Endothelial cell of umbilical vein (primary cell): ENCODE results near the gene MAST4. TPM values are rescaled to one million over a fixed set of nuclear protein-coding genes. Genes with fewer than 3 reads are reported as not detected.

Experiments used
- BruUV-seq: library from RNA; stranded (reverse); fragments of 400-500 nt; replicated peaks from 2 replicates; lab custom pipeline; 2021; lab: Mats Ljungman, UMichigan
- CTCF ChIA-PET: fragments of 300-600, 350-600 bp; sonication (Branson Sonifier 250); formaldehyde crosslinking; loops from one replicate; lab custom pipeline; 2021; ENCODE audit warnings: antibody characterized with exemption, inconsistent platforms; lab: Charles Lee
- POLR2A ChIA-PET: fragments of 300-600, 350-600 bp; sonication (Branson Sonifier 250); formaldehyde crosslinking; loops from one replicate; lab custom pipeline; 2021; ENCODE audit warnings: antibody characterized with exemption, inconsistent platforms; lab: Charles Lee
- DNase-seq: peaks from one replicate; pipeline ENCODE4 v3.0.0-alpha.2; 2011; ENCODE audit warnings: low read depth, low spot score
- FAIRE-seq: peaks from 2 replicates; lab custom pipeline; 2011; peaks lifted over from hg19 to GRCh38; lab: Jason Lieb, UNC
- H2AFZ ChIP-seq: 2 replicates; pipeline ENCODE4 v1.6.0; 2012; ENCODE audit warnings: low read depth, low read length, control low read depth, inconsistent platforms
- H3K27ac ChIP-seq: 2 replicates; pipeline ENCODE4 v1.5.1; 2011; ENCODE audit warnings: low read depth, mild to moderate bottlenecking, control low read depth, low read length, moderate library complexity; ENCODE audit not compliant: insufficient read depth
- H3K27me3 ChIP-seq, 2 experiments: 2 replicates each; pipeline versions ENCODE4 v1.6.0 to v1.6.1; 2011; ENCODE audit warnings: low read length in 2 of 2, mixed read lengths in 1 of 2; ENCODE audit not compliant: control insufficient read depth in 2 of 2, insufficient read depth in 2 of 2
- H3K36me3 ChIP-seq, 2 experiments: 2 replicates in 1 of 2; 3 replicates in 1 of 2; pipeline ENCODE4 v1.5.1; 2011; ENCODE audit warnings: low read length in 2 of 2, mild to moderate bottlenecking in 1 of 2, moderate library complexity in 1 of 2; ENCODE audit not compliant: control insufficient read depth in 2 of 2, insufficient read depth in 2 of 2; ENCODE audit errors: extremely low read depth in 1 of 2
- H3K4me1 ChIP-seq: 3 replicates; pipeline ENCODE4 v1.5.1; 2011; ENCODE audit warnings: mild to moderate bottlenecking, low read length; ENCODE audit not compliant: control insufficient read depth, insufficient read depth; ENCODE audit errors: extremely low read depth
- H3K4me2 ChIP-seq: 2 replicates; pipeline ENCODE4 v1.6.1; 2011; ENCODE audit warnings: low read length, control low read depth, mixed read lengths; ENCODE audit not compliant: insufficient read depth
- H3K4me3 ChIP-seq, 3 experiments: fragments of 200-600 bp in 1 of 3; sonication (generic), shearing (Covaris generic) in 1 of 3; replicated peaks in 1 of 3; 2 replicates each; pipeline ENCODE4 v1.5.1; 2011 to 2016; ENCODE audit warnings: control low read depth in 3 of 3, low read length in 3 of 3, mild to moderate bottlenecking in 2 of 3, inconsistent platforms in 1 of 3, low read depth in 1 of 3, moderate library complexity in 1 of 3; ENCODE audit not compliant: insufficient read depth in 1 of 3
- H3K79me2 ChIP-seq: 2 replicates; pipeline ENCODE4 v1.6.0; 2012; ENCODE audit warnings: low read length, inconsistent platforms; ENCODE audit not compliant: control insufficient read depth, insufficient read depth
- H3K9ac ChIP-seq: replicated peaks from 2 replicates; pipeline ENCODE3; 2011; ENCODE audit warnings: low read length, control low read depth; ENCODE audit not compliant: insufficient read depth; ENCODE audit errors: extremely low read depth
- H3K9me1 ChIP-seq: replicated peaks from 3 replicates; pipeline ENCODE4 v1.6.0; 2011; ENCODE audit warnings: mild to moderate bottlenecking, low read length; ENCODE audit not compliant: control insufficient read depth, insufficient read depth; ENCODE audit errors: extremely low read depth
- H3K9me3 ChIP-seq: replicated peaks from 2 replicates; pipeline ENCODE4 v1.5.1; 2012; ENCODE audit warnings: low read length, inconsistent platforms; ENCODE audit not compliant: control insufficient read depth, insufficient read depth
- H4K20me1 ChIP-seq: replicated peaks from 2 replicates; pipeline ENCODE3; 2011; ENCODE audit warnings: mild to moderate bottlenecking, low read length; ENCODE audit not compliant: control insufficient read depth, insufficient read depth; ENCODE audit errors: extremely low read depth
- EZH2 ChIP-seq: IDR thresholded peaks from 2 replicates; pipeline ENCODE4 v1.6.1; 2012; ENCODE audit warnings: borderline replicate concordance, low read depth, mild to moderate bottlenecking, moderate library complexity, low read length, inconsistent platforms; ENCODE audit not compliant: severe bottlenecking
- FOS ChIP-seq: IDR thresholded peaks from 2 replicates; pipeline ENCODE4 v1.6.1; 2011; ENCODE audit warnings: mild to moderate bottlenecking, low read length, moderate library complexity, borderline replicate concordance; ENCODE audit not compliant: insufficient read depth
- GATA2 ChIP-seq: IDR thresholded peaks from 2 replicates; pipeline ENCODE4 v1.7.0; 2011; ENCODE audit warnings: low read depth, mild to moderate bottlenecking, moderate library complexity, mixed read lengths, low read length; ENCODE audit not compliant: insufficient read length, insufficient read depth
- JUN ChIP-seq: IDR thresholded peaks from 2 replicates; pipeline ENCODE4 v1.6.1; 2011; ENCODE audit warnings: borderline replicate concordance, low read depth; ENCODE audit not compliant: insufficient read length, insufficient read depth
- MAX ChIP-seq: IDR thresholded peaks from 2 replicates; pipeline ENCODE4 v1.6.1; 2011; ENCODE audit not compliant: insufficient read depth, insufficient read length
- MYC ChIP-seq: IDR thresholded peaks from one replicate; pipeline ENCODE4 v1.6.1; 2011; ENCODE audit warnings: mild to moderate bottlenecking, low read depth, low read length
- POLR2A ChIP-seq: IDR thresholded peaks from 2 replicates; pipeline ENCODE4 v1.6.1; 2012; ENCODE audit warnings: low read depth, mild to moderate bottlenecking, control low read depth, low read length
- POLR2AphosphoS5 ChIP-seq: IDR thresholded peaks from 2 replicates; pipeline ENCODE4 v1.6.1; 2012; ENCODE audit warnings: low read depth, mild to moderate bottlenecking, control low read depth, low read length, moderate library complexity; ENCODE audit not compliant: insufficient read depth
- dilution Hi-C: fragments of 300-500 bp; cut with MboI; formaldehyde crosslinking; loops from one replicate; pipeline ENCODE4 v1.15.0; 2019; ENCODE audit warnings: low sequenced_read_pairs; ENCODE audit not compliant: extremely low pct_ligation_motif_present
- intact Hi-C: fragments of 100-400 bp; cut with micrococcal nuclease; formaldehyde crosslinking; loops from one replicate; pipeline ENCODE4 v1.10.0; 2022
- polyA plus RNA-seq, 4 experiments: library from polyadenylated mRNA; depleted of rRNA in 3 of 4; stranded (reverse) in 3 of 4; unstranded in 1 of 4; fragments of >200 nt; gene quantifications; 2 replicates each; pipeline versions ENCODE4 v1.2.1 to v1.2.3, GENCODE V29; 2011 to 2012; ENCODE audit warnings: missing spikeins in 1 of 4
- total RNA-seq: library from RNA; stranded (reverse); gene quantifications from 2 replicates; pipeline ENCODE4 v1.2.3, GENCODE V29; 2021
- TF ChIP-seq, protein P1 (sequence below), 2 donors: IDR thresholded peaks; 1 replicate in 1 of 2; 2 replicates in 1 of 2; pipeline ENCODE4 v1.5.1; 2011; ENCODE audit warnings: low read length in 2 of 2, mild to moderate bottlenecking in 2 of 2, moderate library complexity in 2 of 2, control low read depth in 1 of 2, inconsistent platforms in 1 of 2, low read depth in 1 of 2; ENCODE audit not compliant: insufficient read depth in 1 of 2; ENCODE audit errors: extremely low read depth in 1 of 2

The MAST4 gene
- total and polyA plus RNA-seq, 2 donors (not counting 3 experiments of a cell fraction or from before 2014, with no cell fraction given): 40.2 to 116 TPM

GRCh38 chr5:67192719-67193438, 596.7 kb downstream of the MAST4 start:
- FAIRE-seq: no peak
- H3K9ac ChIP-seq: no peak overlapping the region

DNA sequence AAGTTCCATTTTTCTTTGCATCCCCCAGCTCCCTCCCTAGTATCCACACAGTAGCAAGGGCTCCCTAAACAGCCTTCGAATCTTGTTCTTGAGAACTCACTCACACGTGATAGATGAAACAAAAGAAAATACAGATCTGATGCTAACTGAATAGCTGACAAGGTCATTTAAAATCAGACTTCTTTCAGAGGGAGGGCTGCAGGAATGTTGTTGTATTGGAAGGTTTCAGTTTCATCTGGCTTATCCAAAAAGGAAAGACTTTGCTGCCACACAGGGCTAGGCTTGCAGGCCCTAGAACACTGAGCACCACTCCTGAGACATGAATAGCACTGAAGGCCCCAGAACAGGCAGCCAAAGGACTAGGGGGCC, 597.2 kb downstream of the MAST4 start:
- no peak overlapping the region for H3K27ac ChIP-seq
- intact Hi-C loops: no loop called here
- no peak for TF ChIP-seq MYC
- TF ChIP-seq FOS: no peak
- TF ChIP-seq GATA2: no peak
- TF ChIP-seq, protein P1, sequence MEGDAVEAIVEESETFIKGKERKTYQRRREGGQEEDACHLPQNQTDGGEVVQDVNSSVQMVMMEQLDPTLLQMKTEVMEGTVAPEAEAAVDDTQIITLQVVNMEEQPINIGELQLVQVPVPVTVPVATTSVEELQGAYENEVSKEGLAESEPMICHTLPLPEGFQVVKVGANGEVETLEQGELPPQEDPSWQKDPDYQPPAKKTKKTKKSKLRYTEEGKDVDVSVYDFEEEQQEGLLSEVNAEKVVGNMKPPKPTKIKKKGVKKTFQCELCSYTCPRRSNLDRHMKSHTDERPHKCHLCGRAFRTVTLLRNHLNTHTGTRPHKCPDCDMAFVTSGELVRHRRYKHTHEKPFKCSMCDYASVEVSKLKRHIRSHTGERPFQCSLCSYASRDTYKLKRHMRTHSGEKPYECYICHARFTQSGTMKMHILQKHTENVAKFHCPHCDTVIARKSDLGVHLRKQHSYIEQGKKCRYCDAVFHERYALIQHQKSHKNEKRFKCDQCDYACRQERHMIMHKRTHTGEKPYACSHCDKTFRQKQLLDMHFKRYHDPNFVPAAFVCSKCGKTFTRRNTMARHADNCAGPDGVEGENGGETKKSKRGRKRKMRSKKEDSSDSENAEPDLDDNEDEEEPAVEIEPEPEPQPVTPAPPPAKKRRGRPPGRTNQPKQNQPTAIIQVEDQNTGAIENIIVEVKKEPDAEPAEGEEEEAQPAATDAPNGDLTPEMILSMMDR (IDR thresholded peaks at IDR 0.05; ENCODE audit: extremely low read depth in 1 of 2, insufficient read depth in 1 of 2, low read depth in 1 of 2, low read length in 2 of 2): no peak
- TF ChIP-seq POLR2AphosphoS5: no peak
- TF ChIP-seq EZH2: no peak
- no peak for TF ChIP-seq POLR2A
- no peak for TF ChIP-seq MAX
- no peak for TF ChIP-seq JUN
- no peaks in the 10 kb centered on the region for H4K20me1 ChIP-seq
- no peaks in the 10 kb centered on the region for H3K9me1 ChIP-seq
- H3K9ac ChIP-seq: no peak overlapping the region
- H3K36me3 ChIP-seq: no peaks in the 10 kb centered on the region
- no peaks in the 10 kb centered on the region for H3K4me1 ChIP-seq
- H3K79me2 ChIP-seq: no peaks in the 10 kb centered on the region
- CTCF ChIA-PET: interaction anchor here (1.1 to 1.2 kb wide), 2 partner anchors 16 to 24 kb away, joined by 3 to 4 read pairs; no protein-coding TSS in a partner anchor
- no peak overlapping the region for H2AFZ ChIP-seq
- POLR2A ChIA-PET: no interaction called here
- dilution Hi-C loops: no loop called here
- no peak overlapping the region for H3K4me3 ChIP-seq
- DNase-seq (no peak), FAIRE-seq (no peak)
- no TSS peak for BruUV-seq
- no peaks in the 10 kb centered on the region for H3K27me3 ChIP-seq
- H3K9me3 ChIP-seq: no peaks in the 10 kb centered on the region
- H3K4me2 ChIP-seq: no peak overlapping the region

More at GRCh38 chr5:67192719-67193438, 596.7 kb downstream of the MAST4 start:
- no peaks in the 10 kb centered on the region for H3K4me1 ChIP-seq
- H3K4me3 ChIP-seq: no peak overlapping the region
- no peak for DNase-seq
- H2AFZ ChIP-seq: no peak overlapping the region
- no TSS peak for BruUV-seq
- TF ChIP-seq POLR2A: no peak
- TF ChIP-seq GATA2: no peak
- no peak for TF ChIP-seq JUN
- no peak for TF ChIP-seq MAX
- TF ChIP-seq POLR2AphosphoS5: no peak
- no peak for TF ChIP-seq FOS
- no peak for TF ChIP-seq MYC
- H3K4me2 ChIP-seq: no peak overlapping the region
- no peaks in the 10 kb centered on the region for H3K79me2 ChIP-seq
- no peaks in the 10 kb centered on the region for H3K36me3 ChIP-seq
- no peaks in the 10 kb centered on the region for H3K9me1 ChIP-seq
- intact Hi-C loops: no loop called here
- ChIA-PET POLR2A (no interaction called here), CTCF (interaction anchor here (1.1 to 1.2 kb wide), 2 partner anchors 16 to 24 kb away, joined by 3 to 4 read pairs; no protein-coding TSS in a partner anchor)
- no peaks in the 10 kb centered on the region for H3K9me3 ChIP-seq
- H3K27ac ChIP-seq: no peak overlapping the region
- H3K27me3 ChIP-seq: no peaks in the 10 kb centered on the region
- no peaks in the 10 kb centered on the region for H4K20me1 ChIP-seq
- dilution Hi-C loops: no loop called here
